SIG-M5 treated with dmso at 0.1 percent for 504 hours (cell line): ENCODE data around the gene KRTAP10-9.
"Not testable (repeated sequence)": the region's sequence is repeated elsewhere in the genome, so short reads cannot be mapped to it uniquely, and the experiment has no call there.

Experiments
- DNase-seq: peaks from one replicate; lab custom pipeline; 2025; ENCODE audit not compliant: unreplicated experiment; lab: John Stamatoyannopoulos, UW

KRTAP10-9 gene

DNA sequence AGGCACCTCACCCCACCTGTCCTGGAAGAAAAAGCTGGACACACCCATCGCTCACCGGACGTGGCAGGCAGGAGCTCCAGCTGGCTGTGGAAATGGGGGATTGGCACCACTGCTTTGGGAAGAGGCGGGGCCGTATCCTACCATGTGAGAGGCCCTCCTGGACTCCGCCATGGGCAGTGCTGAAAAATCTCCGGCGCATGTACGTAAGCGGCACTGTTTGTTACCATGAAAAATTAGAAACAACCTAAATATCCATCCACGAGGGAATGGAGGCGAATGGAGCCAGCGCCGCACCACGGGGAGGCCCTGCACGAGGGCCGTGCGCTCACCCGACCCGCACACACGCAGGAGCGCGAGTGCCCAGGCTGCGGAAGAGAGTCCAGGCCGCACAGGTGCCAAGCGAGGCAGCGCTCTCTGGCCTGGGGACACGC is 11.9 kb upstream of the KRTAP10-9 start:
- no peak for DNase-seq

DNA sequence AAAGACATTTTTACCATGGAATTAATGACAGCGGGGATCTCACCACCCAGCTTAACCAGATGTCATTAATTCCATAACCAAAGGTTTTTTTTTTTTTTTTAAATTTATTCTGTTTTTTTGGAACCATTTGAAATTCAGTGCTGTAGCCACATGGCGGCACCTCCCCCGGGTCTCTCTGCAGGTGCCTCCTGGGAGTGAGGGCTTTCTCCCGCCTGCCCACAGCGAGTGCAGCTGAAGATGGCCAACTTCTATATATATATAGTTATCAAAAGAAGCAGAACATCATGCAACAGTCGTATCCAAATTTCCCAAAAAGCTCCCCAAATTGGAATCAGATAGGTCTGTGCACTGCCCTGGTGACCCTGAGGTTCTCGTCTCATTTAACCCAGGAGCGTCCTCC is 11.4 kb upstream of the KRTAP10-9 start:
- no peak for DNase-seq

- DNase-seq = no peak
Measured at GRCh38 chr21:44615911-44616590, 10.8 kb upstream of the KRTAP10-9 start.

DNA sequence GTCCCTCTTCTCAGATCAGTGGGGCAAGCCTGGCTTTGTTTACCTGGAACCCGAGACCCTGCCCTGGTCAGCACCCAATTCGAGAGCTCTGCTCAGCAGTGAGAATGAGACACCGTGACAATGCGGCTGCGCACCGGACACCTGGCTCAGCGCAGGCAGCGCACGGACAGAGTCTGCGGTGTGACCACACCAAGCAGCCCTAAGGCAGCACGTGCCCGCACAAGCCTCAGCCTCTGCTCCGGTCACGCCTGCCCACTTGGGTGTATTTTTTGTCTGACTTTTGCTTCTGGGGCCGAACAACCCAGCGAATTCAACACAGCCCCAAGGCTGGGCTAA is 10.3 kb upstream of the KRTAP10-9 start:
- no peak for DNase-seq

- no peak for DNase-seq
Measured at GRCh38 chr21:44617071-44617501, 9.8 kb upstream of the KRTAP10-9 start.

GRCh38 chr21:44618504-44618903 is 8.4 kb upstream of the KRTAP10-9 start:
- DNase-seq = peak; percentile 49

DNA sequence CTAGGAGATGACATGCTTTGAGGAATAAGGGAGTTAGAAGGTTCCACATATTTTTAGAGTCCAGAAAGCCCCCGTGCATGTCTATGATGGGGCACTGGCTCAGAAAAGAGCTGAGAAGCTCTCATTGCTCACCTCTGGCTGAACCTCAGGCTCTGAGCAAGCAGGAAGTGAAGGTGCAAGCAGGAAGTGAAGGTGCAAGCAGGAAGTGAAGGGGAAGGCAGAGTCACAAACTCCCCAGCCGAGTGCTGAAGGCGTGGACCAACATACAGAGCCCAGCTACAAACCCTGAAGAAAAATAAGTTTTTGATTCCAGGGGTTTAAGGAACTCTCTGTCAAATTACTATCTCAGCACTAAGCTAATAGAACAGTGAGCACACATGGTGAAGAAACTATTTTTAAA is 8.0 kb upstream of the KRTAP10-9 start:
- DNase-seq = no peak

GRCh38 chr21:44619886-44620285 is 7.0 kb upstream of the KRTAP10-9 start:
- DNase-seq = no peak

DNA sequence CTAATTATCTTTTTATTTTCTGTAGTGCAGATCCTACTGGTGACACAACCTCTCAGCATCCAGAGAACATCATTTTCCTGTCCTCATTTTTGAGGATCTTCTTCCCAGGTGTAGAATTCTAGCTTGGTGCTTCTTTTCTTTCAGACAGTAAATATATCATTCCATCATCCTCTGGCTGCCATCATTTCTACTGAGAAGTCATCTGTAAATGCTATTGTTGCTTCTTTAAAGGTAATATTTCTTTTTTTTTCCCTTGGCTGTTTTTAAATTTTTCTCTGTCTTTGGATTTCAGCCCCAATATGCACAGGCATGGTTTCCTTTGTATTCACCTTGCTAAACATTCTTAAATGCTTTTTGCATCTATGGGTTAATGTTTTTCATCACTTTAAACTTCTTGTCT is 3.3 kb upstream of the KRTAP10-9 start:
- DNase-seq = no peak

DNA sequence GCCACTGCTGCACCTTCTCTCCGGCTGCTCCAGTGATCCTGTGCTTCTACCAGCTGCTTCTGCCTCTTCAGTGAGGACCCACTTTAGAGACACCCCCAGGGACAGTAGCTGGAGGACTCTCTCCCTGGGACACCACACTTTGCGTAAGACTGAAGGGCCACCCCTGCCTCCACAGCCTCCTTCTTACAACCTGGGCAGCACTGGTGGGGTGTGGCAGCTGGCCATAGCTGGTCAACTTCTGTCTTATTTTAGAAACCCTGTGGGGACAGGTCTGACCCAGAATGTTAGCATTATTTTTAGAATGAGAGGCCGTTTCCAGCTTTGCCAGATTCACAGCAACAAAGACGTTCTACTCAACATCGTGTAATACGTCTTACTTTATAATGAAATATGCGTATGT is 1.1 kb upstream of the KRTAP10-9 start:
- DNase-seq = no peak

DNA sequence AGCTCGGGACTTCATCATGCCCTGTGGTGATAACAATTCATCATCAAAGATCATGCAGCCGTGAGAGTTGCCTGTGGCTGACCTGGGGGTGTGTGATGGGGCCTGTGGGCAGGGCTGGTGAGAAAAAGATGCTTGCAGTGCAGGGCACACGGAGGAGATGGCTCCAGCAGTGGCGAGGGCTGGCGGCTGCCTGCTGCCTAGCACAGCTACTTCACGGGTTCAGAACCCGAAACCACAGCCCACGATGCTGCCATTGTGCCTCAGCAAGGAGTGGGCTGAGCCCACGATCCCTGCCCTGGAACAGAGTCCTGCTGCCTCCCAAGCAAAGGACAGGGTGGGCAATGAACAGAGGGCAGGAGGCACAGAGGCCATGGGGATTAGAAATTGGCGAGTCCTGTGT is 631 bp upstream of the KRTAP10-9 start:
- DNase-seq = no peak

DNA sequence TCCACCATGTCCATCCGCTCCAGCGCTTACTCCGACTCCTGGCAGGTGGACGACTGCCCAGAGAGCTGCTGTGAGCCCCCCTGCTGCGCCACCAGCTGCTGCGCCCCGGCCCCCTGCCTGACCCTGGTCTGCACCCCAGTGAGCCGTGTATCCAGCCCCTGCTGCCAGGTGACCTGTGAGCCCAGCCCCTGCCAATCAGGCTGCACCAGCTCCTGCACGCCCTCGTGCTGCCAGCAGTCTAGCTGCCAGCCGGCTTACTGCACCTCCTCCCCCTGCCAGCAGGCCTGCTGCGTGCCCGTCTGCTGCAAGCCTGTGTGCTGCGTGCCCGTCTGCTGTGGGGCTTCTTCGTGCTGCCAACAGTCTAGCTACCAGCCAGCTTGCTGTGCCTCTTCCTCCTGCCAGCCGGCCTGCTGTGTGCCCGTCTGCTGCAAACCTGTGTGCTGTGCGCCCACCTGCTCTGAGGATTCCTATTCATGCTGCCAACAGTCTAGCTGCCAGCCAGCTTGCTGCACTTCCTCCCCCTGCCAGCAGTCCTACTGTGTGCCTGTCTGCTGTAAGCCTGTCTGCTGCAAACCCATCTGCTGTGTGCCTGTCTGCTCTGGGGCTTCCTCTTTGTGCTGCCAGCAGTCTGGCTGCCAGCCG is 409 bp downstream of the KRTAP10-9 start:
- not testable (repeated sequence) for DNase-seq

GRCh38 chr21:44627831-44628233 is 939 bp downstream of the KRTAP10-9 start:
- not testable (repeated sequence) for DNase-seq

- no peak for DNase-seq
Measured at GRCh38 chr21:44628707-44629391, 2.0 kb downstream of the KRTAP10-9 start.

DNA sequence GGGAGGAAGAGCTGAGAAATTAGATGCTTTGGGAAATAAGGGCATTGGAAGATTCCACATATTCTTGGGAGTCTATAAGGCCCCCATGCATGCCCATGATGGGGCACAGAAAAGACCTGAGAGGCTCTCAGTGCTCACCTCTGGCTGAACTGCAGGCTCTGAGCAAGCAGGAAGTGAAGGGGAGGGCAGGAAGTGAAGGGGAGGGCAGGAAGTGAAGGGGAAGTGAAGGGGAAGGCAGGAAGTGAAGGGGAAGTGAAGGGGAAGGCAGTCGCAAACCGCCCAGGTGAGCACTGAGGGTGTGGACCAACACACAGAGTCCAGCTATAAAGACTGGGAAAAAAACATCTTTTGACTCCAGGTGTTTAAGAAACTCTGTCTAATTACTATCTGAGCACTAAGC is 3.5 kb downstream of the KRTAP10-9 start:
- no peak for DNase-seq

DNA sequence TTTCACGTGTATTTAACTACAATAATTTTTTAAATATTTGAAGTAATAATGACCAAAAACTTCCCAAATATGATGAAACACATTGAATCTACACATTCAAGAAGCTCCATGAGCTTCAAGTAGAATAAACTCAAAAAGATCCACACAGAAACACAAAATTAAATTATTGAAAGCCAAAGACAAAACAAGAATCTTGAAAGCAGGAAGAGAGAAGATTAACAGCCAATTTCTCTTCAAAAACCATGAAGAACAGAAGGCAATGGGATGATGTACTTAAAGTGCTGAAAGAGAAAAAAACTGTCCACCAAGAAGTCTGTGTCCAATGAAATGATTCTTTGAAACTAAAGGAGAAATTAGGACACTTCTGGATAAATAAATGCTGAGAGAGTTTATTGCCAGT is 5.2 kb downstream of the KRTAP10-9 start:
- DNase-seq = no peak

- no peak for DNase-seq
Measured at GRCh38 chr21:44636209-44637017, 9.5 kb downstream of the KRTAP10-9 start.

GRCh38 chr21:44637018-44637850 is 10.3 kb downstream of the KRTAP10-9 start, which contains the start of gene KRTAP10-10:
KRTAP10-10 (plus strand) TSS chr21:44637356; CDS start chr21:44637418, 62 bp downstream.
- DNase-seq = no peak

DNA sequence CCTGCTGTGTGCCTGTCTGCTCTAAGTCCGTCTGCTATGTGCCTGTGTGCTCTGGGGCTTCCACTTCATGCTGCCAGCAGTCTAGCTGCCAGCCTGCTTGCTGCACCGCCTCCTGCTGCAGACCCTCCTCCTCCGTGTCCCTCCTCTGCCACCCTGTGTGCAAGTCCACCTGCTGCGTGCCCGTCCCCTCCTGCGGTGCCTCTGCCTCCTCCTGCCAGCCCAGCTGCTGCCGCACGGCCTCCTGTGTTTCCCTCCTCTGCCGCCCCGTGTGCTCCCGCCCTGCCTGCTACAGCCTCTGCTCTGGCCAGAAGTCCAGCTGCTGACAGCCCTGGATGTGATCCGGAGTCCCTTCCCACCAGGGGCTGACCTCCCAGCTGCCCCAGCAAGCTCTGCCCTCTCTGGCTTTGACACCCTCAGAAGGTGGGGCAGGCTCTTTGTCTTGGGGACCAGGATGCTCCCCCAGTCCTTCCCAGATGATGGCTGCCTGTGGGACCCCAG is 11.0 kb downstream of the KRTAP10-9 start:
- DNase-seq = not testable (repeated sequence)
